Endodermal cell (in vitro differentiated cells): ENCODE data around the gene SUN1. TPM values are rescaled to one million over a fixed set of nuclear protein-coding genes. Genes with fewer than 3 reads are reported as not detected.

ENCODE experiments used
- DNase-seq: peaks from one replicate; pipeline ENCODE4 v3.0.0-alpha.2; 2017
- H3K27ac ChIP-seq: 2 replicates; pipeline ENCODE4 v1.5.1; 2013; ENCODE audit warnings: mild to moderate bottlenecking, low read depth, low read length, moderate library complexity
- H3K27me3 ChIP-seq: 2 replicates; pipeline ENCODE4 v1.6.1; 2013; ENCODE audit warnings: mild to moderate bottlenecking, low read length, moderate library complexity; ENCODE audit not compliant: insufficient read depth, control insufficient read depth, poor library complexity, severe bottlenecking
- H3K36me3 ChIP-seq: 2 replicates; pipeline ENCODE4 v1.7.0; 2013; ENCODE audit warnings: mild to moderate bottlenecking, low read length, moderate library complexity; ENCODE audit not compliant: control insufficient read depth, insufficient read depth
- H3K4me1 ChIP-seq: one replicate; pipeline ENCODE4 v1.7.0; 2013; ENCODE audit warnings: low read length; ENCODE audit not compliant: control insufficient read depth, insufficient read depth
- H3K4me3 ChIP-seq: 2 replicates; pipeline ENCODE4 v1.5.1; 2013; ENCODE audit warnings: mild to moderate bottlenecking, low read length, moderate library complexity
- H3K9ac ChIP-seq: 2 replicates; pipeline ENCODE4 v1.6.1; 2013; ENCODE audit warnings: mild to moderate bottlenecking, low read length, moderate library complexity; ENCODE audit not compliant: poor library complexity, severe bottlenecking; ENCODE audit errors: extremely low read depth
- H3K9me3 ChIP-seq: 2 replicates; pipeline ENCODE4 v1.6.1; 2013; ENCODE audit warnings: mild to moderate bottlenecking, low read length, moderate library complexity; ENCODE audit not compliant: control insufficient read depth
- H3K27ac Mint-ChIP-seq: 2 replicates; pipeline ENCODE4 v1.8.0; 2020; ENCODE audit warnings: mixed read lengths
- H3K27me3 Mint-ChIP-seq: 2 replicates; pipeline ENCODE4 v1.8.0; 2021; ENCODE audit warnings: mild to moderate bottlenecking, mixed read lengths; ENCODE audit not compliant: insufficient read depth
- H3K36me3 Mint-ChIP-seq: 2 replicates; pipeline ENCODE4 v1.8.0; 2020; ENCODE audit warnings: low read depth, mixed read lengths
- H3K4me1 Mint-ChIP-seq: 2 replicates; pipeline ENCODE4 v1.8.0; 2020; ENCODE audit warnings: mixed read lengths
- H3K4me3 Mint-ChIP-seq: 2 replicates; pipeline ENCODE4 v1.8.0; 2020; ENCODE audit warnings: mild to moderate bottlenecking, moderate library complexity, mixed read lengths
- H3K9me3 Mint-ChIP-seq: 2 replicates; pipeline ENCODE4 v1.8.0; 2020; ENCODE audit warnings: mild to moderate bottlenecking, mixed read lengths
- WGBS, 2 experiments: methylation state at CpG; one replicate each; pipeline versions ENCODE4 v1.1.5 to v1.1.7; 2013; ENCODE audit warnings: missing lambda C conversion rate in 2 of 2, mixed read lengths in 1 of 2; ENCODE audit not compliant: insufficient coverage in 1 of 2, insufficient read length in 1 of 2; 5-methylcytosine and 5-hydroxymethylcytosine counted together
- total RNA-seq, 2 donors: library from RNA; stranded (reverse); fragmentation: NEBNext Ultra II Directional in 1 of 2; extraction: Animal tissue kit (Norgen Biotek cat#: 25700) in 1 of 2; gene quantifications; 2 replicates in 1 of 2; 3 replicates in 1 of 2; pipeline ENCODE4 v1.2.1, GENCODE V29; 2021
- TF ChIP-seq, protein P1 (sequence below): fragments of 200-600 bp; sonication (generic); conservative IDR thresholded peaks from 2 replicates; pipeline ENCODE4 v1.5.0; 2021; ENCODE audit warnings: antibody characterized with exemption, mild to moderate bottlenecking

SUN1 gene
- total RNA-seq, 2 donors from 2014 or later = 133 to 136 TPM

DNA sequence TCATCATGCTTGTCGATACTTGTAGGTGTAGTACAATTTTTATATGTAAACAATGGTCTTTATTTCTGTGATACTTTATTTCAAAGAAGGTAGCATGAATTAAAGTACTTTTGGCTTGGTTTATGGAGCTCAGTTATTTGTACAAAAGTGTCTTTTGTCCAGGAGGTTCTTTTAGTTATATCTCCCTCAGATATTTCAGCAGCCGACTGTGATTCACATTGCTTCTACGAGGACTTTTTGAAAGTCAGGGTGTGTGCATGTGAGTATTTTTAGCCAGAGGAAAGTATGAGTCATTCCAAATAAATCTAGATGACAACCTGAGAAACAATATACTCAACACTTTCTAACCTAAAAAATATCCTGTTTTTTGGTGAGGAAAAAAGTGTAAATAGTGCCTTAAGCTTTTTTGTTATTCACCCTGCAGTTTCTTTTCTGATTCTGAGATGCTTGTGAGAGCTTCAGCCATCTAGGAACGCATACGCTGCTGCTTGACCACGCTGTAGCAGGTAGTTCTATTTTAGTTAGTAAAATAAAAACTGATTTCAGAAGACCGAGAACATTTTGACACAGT is 595 bp upstream of the SUN1 start:
- Mint-ChIP-seq H3K27me3 (no peaks in the 10 kb centered on the region), H3K9me3 (no peaks in the 10 kb centered on the region), H3K4me3 (no peak overlapping the region), H3K27ac (peak overlapping the region; percentile 50), H3K36me3 (peaks cover 36% of the 10 kb centered on the region), H3K4me1 (peaks cover 19% of the 10 kb centered on the region)
- Histone ChIP-seq H3K9ac (no peak overlapping the region), H3K36me3 (peaks cover 13% of the 10 kb centered on the region), H3K9me3 (no peaks in the 10 kb centered on the region), H3K27me3 (no peaks in the 10 kb centered on the region), H3K4me1 (no peaks in the 10 kb centered on the region), H3K4me3 (no peak overlapping the region), H3K27ac (peak overlapping the region; percentile 64)
- TF ChIP-seq, protein P1, sequence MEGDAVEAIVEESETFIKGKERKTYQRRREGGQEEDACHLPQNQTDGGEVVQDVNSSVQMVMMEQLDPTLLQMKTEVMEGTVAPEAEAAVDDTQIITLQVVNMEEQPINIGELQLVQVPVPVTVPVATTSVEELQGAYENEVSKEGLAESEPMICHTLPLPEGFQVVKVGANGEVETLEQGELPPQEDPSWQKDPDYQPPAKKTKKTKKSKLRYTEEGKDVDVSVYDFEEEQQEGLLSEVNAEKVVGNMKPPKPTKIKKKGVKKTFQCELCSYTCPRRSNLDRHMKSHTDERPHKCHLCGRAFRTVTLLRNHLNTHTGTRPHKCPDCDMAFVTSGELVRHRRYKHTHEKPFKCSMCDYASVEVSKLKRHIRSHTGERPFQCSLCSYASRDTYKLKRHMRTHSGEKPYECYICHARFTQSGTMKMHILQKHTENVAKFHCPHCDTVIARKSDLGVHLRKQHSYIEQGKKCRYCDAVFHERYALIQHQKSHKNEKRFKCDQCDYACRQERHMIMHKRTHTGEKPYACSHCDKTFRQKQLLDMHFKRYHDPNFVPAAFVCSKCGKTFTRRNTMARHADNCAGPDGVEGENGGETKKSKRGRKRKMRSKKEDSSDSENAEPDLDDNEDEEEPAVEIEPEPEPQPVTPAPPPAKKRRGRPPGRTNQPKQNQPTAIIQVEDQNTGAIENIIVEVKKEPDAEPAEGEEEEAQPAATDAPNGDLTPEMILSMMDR = no peak
- 85% methylated on average over 5 to 7 of the region's 7 CpGs for WGBS, 2 experiments
- DNase-seq = no peak

DNA sequence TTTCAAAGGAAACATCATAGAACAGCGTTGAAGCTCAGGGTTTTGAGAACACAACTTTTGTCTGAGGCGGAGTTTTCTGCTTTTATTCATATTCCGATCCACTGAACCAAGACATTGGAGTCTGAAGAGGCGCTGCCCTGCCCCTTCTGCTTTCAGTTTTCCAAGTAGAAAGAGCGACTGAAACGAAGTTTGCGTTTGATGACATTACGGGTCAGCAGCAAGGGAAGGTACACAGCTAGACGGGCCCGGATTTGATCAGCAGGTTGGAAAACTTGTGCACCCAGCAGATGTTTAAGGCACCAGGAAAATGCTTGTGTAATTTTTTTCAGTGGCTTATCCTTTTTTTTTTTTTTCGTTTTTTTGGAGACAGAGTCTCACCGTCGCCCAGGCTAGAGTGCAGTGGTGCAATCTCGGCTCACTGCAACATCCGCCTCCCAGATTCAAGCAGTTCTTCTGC is 720 bp downstream of the SUN1 start:
- Mint-ChIP-seq H3K4me3 (no peak overlapping the region), H3K4me1 (peaks cover 24% of the 10 kb centered on the region), H3K27ac (peak overlapping the region; percentile 78), H3K27me3 (no peaks in the 10 kb centered on the region), H3K36me3 (peaks cover 40% of the 10 kb centered on the region), H3K9me3 (no peaks in the 10 kb centered on the region)
- no peaks in the 10 kb centered on the region for H3K27me3 ChIP-seq
- H3K27ac ChIP-seq = no peak overlapping the region
- no peak for DNase-seq
- no peaks in the 10 kb centered on the region for H3K9me3 ChIP-seq
- 94 to 96% methylated on average over 14 to 15 of the region's 15 CpGs for WGBS, 2 experiments
- H3K4me3 ChIP-seq = no peak overlapping the region
- no peak overlapping the region for H3K9ac ChIP-seq
- H3K4me1 ChIP-seq = no peaks in the 10 kb centered on the region
- peaks cover 23% of the 10 kb centered on the region for H3K36me3 ChIP-seq
- TF ChIP-seq, protein P1 = no peak

DNA sequence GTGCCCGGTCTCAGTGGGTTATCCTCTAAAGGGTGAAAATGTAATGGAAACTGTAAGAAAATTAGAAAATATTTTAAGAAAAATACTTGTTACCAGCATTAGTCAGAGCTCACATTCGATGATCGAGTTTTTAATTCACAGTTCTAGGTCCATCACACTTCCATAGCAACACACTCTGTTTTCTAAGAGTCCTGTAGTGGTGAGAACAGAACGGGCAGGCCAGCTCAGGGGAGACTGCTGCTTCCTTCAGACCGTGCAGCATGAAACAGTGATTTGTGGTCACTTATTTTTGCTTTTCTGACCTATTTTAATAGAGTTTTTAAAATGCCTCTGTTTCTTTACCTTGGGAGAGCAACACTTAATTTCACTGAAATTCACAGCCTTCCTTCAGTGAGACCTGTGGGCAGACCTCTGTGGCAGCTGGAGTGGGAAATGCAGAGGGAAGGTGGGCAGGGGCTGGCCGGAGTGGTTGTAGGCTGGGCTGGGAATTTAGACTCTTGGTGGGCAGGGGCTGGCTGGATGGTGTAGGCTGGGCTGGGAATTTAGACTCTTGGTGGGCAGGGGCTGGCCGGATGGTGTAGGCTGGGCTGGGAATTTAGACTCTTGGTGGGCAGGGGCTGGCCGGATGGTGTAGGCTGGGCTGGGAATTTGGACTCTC is 1.5 kb downstream of the SUN1 start:
- H3K36me3 Mint-ChIP-seq = peaks cover 39% of the 10 kb centered on the region
- DNase-seq = no peak
- no peaks in the 10 kb centered on the region for H3K9me3 Mint-ChIP-seq
- no peaks in the 10 kb centered on the region for H3K4me1 ChIP-seq
- H3K9ac ChIP-seq = no peak overlapping the region
- peaks cover 28% of the 10 kb centered on the region for H3K36me3 ChIP-seq
- TF ChIP-seq, protein P1 = no peak
- H3K27ac ChIP-seq = peak overlapping the region; percentile 32
- H3K4me3 Mint-ChIP-seq = no peak overlapping the region
- no peaks in the 10 kb centered on the region for H3K27me3 Mint-ChIP-seq
- H3K4me3 ChIP-seq = no peak overlapping the region
- no peaks in the 10 kb centered on the region for H3K27me3 ChIP-seq
- H3K9me3 ChIP-seq = no peaks in the 10 kb centered on the region
- peaks cover 24% of the 10 kb centered on the region for H3K4me1 Mint-ChIP-seq
- WGBS, 2 experiments = 90 to 92% methylated on average over 7 to 8 of the region's 8 CpGs
- H3K27ac Mint-ChIP-seq = no peak overlapping the region
